Esophagus squamous epithelium (tissue), 4 donors: Measurements from ENCODE around the gene SLC19A1.

Source experiments
- CTCF ChIP-seq, 6 experiments: fragments of 450-650 bp in 4 of 6; fragments of 200-600 bp in 2 of 6; sonication (generic) in 2 of 6; IDR thresholded peaks; one replicate each; pipeline ENCODE4 v1.5.1; 2016 to 2019; ENCODE audit warnings: antibody characterized with exemption in 6 of 6, mild to moderate bottlenecking in 4 of 6, moderate library complexity in 4 of 6
- POLR2A ChIP-seq, 4 donors: fragments of 450-650 bp; IDR thresholded peaks; one replicate each; pipeline ENCODE4 v1.6.1; 2017; ENCODE audit warnings: antibody characterized with exemption in 4 of 4, mild to moderate bottlenecking in 4 of 4, moderate library complexity in 3 of 4

GRCh38 chr21:45481566-45481965, 60.7 kb downstream of the SLC19A1 start:
- TF ChIP-seq CTCF (IDR thresholded peaks at IDR 0.05): no peak
- TF ChIP-seq POLR2A (IDR thresholded peaks at IDR 0.05): no peak
